ENCODE measurements around the gene LINS1.
A peak's percentile ranks its signal among the peaks of the same experiment; 100 is the strongest.

GRCh38 chr15:100572362-100572983, 29.5 kb downstream of the LINS1 start:
- TF ChIP-seq CTCF (IDR thresholded peaks at IDR 0.05) (peak; percentile 48; the same call in 1 of the 2 replicates), POLR2AphosphoS5 (IDR thresholded peaks at IDR 0.05; ENCODE audit: low read depth, low read length) (no peak)
